HG03342 (cell line): ENCODE results near the gene BACH2.
"Not testable (repeated sequence)": the region's sequence is repeated elsewhere in the genome, so short reads cannot be mapped to it uniquely, and the experiment has no call there.

Experiments
- ATAC-seq: cut with Tn5 transposase; IDR thresholded peaks from one replicate; pipeline ENCODE4 v1.9.1; 2021; ENCODE audit warnings: mild to moderate bottlenecking, moderate library complexity; ENCODE audit not compliant: unreplicated experiment

The BACH2 gene

GRCh38 chr6:90296341-90297114, at the start of gene BACH2:
TSS of gene BACH2 (minus strand) at chr6:90296843. CDS start at chr6:90008844, 287,999 bp downstream.
- ATAC-seq, result peak; percentile 81

DNA sequence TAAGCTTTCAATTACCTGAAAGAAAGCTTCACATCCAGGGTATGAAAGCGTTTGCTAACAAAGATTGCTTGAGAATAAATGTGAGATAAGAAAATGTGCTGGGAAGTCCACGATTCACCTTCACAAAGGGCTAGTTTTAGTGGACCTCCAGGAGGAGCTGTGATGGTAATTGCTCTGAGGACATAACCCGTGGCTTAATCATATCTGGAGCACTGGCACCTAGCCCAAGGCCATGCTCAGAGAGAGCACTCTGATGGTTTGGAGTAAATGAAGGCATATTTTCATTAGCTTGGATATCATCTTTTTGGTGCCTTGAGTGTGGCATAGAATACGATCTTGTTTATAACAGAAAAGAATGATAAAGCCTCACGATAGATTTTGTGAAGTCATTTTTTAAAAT, 46.9 kb upstream of the BACH2 start:
- no peak for ATAC-seq

GRCh38 chr6:90338409-90338808, 41.8 kb upstream of the BACH2 start:
- ATAC-seq, result no peak

- no peak for ATAC-seq
Measured at GRCh38 chr6:90336388-90336947, 39.8 kb upstream of the BACH2 start.

DNA sequence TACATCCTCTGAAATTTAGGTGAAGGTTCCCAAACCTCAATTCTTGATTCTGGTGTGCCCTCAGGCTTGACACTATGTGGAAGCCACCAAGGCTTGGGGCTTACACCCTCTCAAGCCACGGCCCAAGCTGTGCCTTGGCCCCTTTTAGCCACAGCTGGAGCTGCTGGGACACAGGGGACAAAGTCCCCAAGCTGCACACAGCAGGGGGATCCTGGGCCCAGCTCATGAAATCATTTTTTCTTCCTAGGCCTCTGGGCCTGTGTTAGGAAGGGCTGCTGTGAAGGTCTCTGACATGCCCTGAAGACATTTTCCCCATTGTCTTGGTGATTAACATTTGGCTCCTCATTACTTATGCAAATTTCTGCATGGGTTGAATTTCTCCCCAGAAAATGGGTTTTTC, 37.3 kb upstream of the BACH2 start:
- no peak for ATAC-seq

GRCh38 chr6:90332978-90333543, 36.4 kb upstream of the BACH2 start:
- not testable (repeated sequence) for ATAC-seq

- no peak for ATAC-seq
Measured at GRCh38 chr6:90329386-90330077, 32.9 kb upstream of the BACH2 start.

- no peak for ATAC-seq
Measured at GRCh38 chr6:90328004-90328403, 31.4 kb upstream of the BACH2 start.

GRCh38 chr6:90326404-90327057, 29.9 kb upstream of the BACH2 start:
- no peak for ATAC-seq

DNA sequence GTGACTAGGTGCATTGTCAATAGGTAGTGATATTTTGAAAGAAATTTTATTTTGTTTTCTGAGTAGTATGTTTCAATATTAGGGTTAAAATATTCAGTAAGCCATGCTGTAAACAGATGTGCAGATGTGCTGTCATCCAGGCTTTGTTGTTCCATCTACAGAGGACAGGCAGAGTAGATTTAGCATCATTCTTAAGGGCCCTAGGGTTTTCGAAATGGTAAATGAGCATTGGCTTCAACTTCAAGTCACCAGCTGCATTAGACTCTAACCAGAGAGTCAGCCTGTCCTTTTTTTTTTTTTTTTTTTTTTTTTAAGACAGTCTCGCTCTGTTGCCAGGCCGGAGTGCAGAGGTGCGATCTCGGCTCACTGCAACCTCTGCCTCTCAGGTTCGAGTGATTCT, 27.1 kb upstream of the BACH2 start:
- ATAC-seq, result no peak

DNA sequence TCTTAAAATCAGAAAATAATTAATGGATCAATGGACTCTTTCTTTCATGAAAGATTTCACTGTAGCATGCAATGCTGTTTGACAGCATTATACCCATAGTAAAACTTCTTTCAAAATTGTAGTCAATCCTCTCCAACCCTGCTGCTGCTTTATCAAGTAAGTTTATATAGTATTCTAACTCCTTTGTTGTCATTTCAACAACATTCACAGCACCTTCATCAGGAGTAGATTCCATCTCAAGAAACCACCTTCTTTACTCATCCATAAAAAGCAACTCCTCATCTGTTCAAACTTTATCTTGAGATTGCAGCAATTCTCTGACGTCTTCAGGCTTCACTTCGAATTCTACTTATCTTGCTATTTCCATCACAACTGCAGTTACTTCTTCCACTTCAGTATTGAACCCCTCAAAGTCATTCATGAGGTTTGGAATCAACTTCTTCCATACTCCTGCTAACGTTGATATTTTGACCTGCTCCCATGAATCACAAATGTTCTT, 26.4 kb upstream of the BACH2 start:
- ATAC-seq, result no peak

GRCh38 chr6:90319979-90320685, 23.5 kb upstream of the BACH2 start:
- ATAC-seq, result no peak

DNA sequence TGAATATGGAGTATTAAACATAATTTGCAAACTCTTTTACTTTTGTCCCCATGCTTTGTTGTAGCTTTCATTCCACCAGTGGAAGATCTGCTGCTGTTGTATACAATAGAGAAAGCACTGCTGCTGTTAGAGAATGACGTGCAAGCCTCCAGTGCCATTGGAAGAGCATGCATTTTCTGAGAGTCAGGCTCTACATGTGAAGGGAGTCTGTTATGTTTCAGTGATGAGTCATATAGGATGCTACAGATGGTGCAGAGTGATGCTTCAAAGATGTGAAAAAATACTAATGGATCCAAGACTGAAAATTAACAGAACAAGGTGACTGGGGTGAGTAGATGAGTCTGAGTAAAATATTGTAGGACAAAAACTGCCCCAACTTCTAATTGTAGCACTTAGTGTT, 22.4 kb upstream of the BACH2 start:
- ATAC-seq, result no peak

DNA sequence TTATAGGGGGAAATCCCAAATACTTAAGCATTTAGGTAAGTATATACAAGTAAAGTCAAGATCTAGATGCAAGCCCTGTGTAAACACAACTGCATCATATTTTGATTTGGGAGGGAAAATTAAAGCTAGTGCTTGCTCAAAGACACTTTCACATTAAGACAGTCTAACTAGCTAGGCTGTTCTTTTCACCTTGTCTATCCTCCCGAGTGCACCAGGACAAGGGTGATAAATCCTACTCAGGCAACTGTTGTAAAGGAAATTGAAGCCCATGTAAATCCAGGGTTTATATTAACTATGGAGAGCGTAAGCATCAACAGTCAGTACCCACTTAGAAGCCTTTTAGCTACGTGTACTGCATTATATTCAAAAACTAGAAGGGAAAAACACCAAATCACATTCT, 19.3 kb upstream of the BACH2 start:
- no peak for ATAC-seq

GRCh38 chr6:90315354-90315950, 18.8 kb upstream of the BACH2 start:
- ATAC-seq, result no peak

DNA sequence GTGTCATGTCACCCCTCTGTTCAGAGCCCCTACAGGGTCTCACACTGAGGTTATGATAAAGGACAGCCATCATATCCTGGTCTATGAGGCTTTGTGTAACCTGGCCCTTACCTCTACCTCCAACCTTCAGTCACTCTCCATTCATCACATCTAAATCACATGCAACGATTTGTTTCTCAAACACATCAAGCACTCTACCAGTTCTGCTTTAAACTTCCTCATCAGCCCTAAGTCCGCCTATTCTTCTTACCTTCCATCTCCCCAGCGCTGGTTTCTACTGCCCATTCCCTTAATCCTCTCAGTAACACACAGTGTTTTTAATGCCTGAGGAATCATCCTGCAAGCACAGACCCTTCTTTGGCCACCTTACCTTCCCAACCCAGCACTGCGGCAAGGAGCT, 17.9 kb upstream of the BACH2 start:
- no peak for ATAC-seq

- ATAC-seq, result no peak
Measured at GRCh38 chr6:90311569-90311968, 14.9 kb upstream of the BACH2 start.

- ATAC-seq, result no peak
Measured at GRCh38 chr6:90305800-90306448, 9.3 kb upstream of the BACH2 start.

DNA sequence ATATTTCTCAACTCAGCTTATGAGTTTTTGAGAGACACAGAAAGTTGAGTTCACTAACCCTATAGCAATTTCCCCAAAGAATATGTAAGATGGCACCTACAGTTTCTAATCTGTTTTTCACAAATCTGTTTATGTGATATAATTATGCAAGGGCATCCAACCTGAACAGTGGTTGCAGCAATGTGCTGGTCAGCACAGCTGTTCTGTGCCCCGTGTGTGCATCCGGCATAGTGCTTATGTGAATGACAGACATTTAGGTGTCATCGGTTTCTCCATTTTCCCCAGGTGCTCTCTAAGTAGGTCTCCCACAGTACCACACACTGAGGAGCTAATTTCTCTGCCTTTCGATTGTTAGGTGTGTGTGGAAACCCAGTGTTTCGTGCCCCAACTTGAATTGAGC, 7.7 kb upstream of the BACH2 start:
- peak; percentile 48 for ATAC-seq

- ATAC-seq, result no peak
Measured at GRCh38 chr6:90303039-90303438, 6.4 kb upstream of the BACH2 start.
